Measurements from ENCODE around the gene NOTCH3.

GRCh38 chr19:15249972-15250639 lies 49.3 kb upstream of the NOTCH3 start:
- TF ChIP-seq, protein P1, sequence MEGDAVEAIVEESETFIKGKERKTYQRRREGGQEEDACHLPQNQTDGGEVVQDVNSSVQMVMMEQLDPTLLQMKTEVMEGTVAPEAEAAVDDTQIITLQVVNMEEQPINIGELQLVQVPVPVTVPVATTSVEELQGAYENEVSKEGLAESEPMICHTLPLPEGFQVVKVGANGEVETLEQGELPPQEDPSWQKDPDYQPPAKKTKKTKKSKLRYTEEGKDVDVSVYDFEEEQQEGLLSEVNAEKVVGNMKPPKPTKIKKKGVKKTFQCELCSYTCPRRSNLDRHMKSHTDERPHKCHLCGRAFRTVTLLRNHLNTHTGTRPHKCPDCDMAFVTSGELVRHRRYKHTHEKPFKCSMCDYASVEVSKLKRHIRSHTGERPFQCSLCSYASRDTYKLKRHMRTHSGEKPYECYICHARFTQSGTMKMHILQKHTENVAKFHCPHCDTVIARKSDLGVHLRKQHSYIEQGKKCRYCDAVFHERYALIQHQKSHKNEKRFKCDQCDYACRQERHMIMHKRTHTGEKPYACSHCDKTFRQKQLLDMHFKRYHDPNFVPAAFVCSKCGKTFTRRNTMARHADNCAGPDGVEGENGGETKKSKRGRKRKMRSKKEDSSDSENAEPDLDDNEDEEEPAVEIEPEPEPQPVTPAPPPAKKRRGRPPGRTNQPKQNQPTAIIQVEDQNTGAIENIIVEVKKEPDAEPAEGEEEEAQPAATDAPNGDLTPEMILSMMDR (IDR thresholded peaks at IDR 0.05; ENCODE audit: borderline replicate concordance, extremely low read depth, low read length, poor library complexity, severe bottlenecking), result no peak
- no peak for TF ChIP-seq EZH2 (IDR thresholded peaks at IDR 0.05; ENCODE audit: borderline replicate concordance, low read depth, low read length, severe bottlenecking)
